Activated CD4-positive, alpha-beta memory T cell treated with anti-CD3 and anti-CD28 coated beads, Interleukin-2, amount 10 ng/mL, durations not matched to agents 7 days and 5 days (primary cell): ENCODE data around the gene IGSF9B. TPM values are rescaled to one million over a fixed set of nuclear protein-coding genes. Genes with fewer than 3 reads are reported as not detected.

ENCODE experiments used
- CTCF ChIA-PET: fragments of 350-600 bp; sonication (Branson Sonifier 250); formaldehyde crosslinking; loops from one replicate; lab custom pipeline; 2021; ENCODE audit warnings: antibody characterized with exemption, inconsistent platforms; lab: Charles Lee
- POLR2A ChIA-PET: fragments of 350-600 bp; sonication (Branson Sonifier 250); formaldehyde crosslinking; loops from one replicate; lab custom pipeline; 2021; ENCODE audit warnings: antibody characterized with exemption; lab: Charles Lee
- DNase-seq: peaks from one replicate; pipeline ENCODE4 v3.0.0-alpha.2; 2020
- H3K27ac Mint-ChIP-seq: one replicate; pipeline ENCODE4 v1.8.0; 2021; ENCODE audit warnings: mild to moderate bottlenecking, mixed read lengths
- H3K27me3 Mint-ChIP-seq: one replicate; pipeline ENCODE4 v1.8.0; 2021; ENCODE audit warnings: mixed read lengths
- H3K36me3 Mint-ChIP-seq: one replicate; pipeline ENCODE4 v1.8.0; 2021; ENCODE audit warnings: low read depth, mixed read lengths
- H3K4me1 Mint-ChIP-seq: one replicate; pipeline ENCODE4 v1.8.0; 2021; ENCODE audit warnings: mixed read lengths
- H3K4me3 Mint-ChIP-seq: one replicate; pipeline ENCODE4 v1.8.0; 2021; ENCODE audit warnings: mild to moderate bottlenecking, mixed read lengths
- H3K9me3 Mint-ChIP-seq: one replicate; pipeline ENCODE4 v1.8.0; 2021; ENCODE audit warnings: mixed read lengths
- total RNA-seq, 2 experiments: library from RNA; stranded (reverse); gene quantifications; one replicate each; pipeline ENCODE4 v1.2.3, GENCODE V29; 2021

The IGSF9B gene
- total RNA-seq, 2 experiments from 2014 or later = 66.2 to 70.8 TPM

DNA sequence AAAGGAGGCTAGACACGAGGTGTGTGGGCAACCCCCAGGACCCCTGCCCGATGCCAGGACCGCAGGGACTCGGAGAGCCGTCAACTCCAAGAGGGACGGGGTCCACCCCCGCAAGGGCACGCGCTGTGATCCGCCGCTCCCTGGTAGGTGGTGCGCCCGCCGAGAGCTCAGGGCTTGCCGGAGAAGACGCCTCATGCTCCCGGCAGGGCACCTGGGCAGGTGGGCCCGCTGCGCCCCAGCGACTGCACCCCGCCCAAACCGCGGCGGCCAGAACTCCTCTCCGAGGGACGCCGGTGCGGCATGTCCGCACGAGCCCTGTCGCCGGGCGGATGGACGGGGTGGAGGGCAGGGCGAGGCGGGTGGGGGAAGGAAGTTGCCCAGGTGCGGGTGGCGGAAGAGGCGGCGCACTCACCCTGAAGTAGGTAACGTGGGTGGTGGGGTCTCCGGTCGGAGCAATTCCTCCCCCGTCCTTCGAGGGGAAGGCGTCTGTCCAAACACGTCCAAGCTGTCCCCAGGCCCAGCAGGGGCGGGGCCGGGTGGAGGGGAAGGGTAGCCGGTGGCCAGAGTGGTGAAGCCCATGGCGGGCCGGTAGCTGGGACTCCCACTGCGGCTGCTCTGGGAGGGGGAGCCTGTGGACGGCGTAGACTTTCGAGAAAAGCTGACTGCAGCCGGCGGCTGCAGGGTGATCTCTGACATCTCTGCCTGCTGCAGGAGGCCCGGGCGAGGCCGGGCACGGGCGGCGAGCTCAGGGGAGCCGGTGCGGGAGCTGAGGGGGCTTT, 37.2 kb downstream of the IGSF9B start:
- H3K27me3 Mint-ChIP-seq = no peaks in the 10 kb centered on the region
- DNase-seq = no peak
- no peaks in the 10 kb centered on the region for H3K9me3 Mint-ChIP-seq
- H3K36me3 Mint-ChIP-seq = peaks cover 38% of the 10 kb centered on the region
- H3K27ac Mint-ChIP-seq = no peak overlapping the region
- POLR2A ChIA-PET = no interaction called here
- no peak overlapping the region for H3K4me3 Mint-ChIP-seq
- peaks cover 12% of the 10 kb centered on the region for H3K4me1 Mint-ChIP-seq
- CTCF ChIA-PET = no interaction called here

DNA sequence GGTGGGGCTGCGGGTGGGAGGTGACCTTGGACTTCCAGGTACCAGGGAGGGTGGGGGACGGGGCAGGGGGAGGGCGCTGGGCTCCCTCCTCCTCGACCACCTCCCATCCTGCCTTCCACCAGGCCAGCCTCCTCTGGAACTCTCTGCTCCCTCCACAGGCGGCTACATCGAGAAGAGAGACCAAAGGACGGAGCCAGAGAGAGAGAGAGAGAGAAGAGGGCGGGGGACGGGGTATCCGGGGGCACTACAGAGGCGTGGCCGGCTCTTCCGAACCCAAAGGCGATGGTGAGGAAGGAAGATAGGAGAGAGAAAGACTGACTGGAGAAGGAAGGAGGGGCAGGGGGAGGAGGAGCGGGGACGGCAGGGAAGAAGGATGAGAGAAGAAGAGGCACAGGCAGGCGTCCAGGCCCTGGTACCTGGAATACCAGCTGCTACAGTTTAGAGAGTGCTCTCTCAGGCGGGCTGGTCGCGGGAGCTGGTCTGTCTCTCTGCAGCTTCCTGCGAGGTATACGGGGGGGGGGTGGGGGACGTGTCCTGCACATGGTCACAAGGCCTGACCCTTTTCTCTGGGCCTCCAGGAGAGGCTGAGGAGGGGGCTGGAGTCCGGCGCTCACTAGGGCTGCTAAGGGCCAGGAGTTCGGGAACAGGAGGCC, 38.0 kb downstream of the IGSF9B start:
- Mint-ChIP-seq H3K27ac (no peak overlapping the region), H3K36me3 (peaks cover 33% of the 10 kb centered on the region), H3K4me3 (peak overlapping the region; percentile 43), H3K4me1 (peaks cover 12% of the 10 kb centered on the region), H3K9me3 (no peaks in the 10 kb centered on the region), H3K27me3 (no peaks in the 10 kb centered on the region)
- POLR2A ChIA-PET = interaction anchor here (1.3 kb wide), 1 partner anchor 29 kb away, joined by 3 read pairs; no protein-coding TSS in a partner anchor
- no peak for DNase-seq
- CTCF ChIA-PET = interaction anchor here (0.7 to 1.8 kb wide), 2 partner anchors 9 to 131 kb away, joined by 3 to 5 read pairs; no protein-coding TSS in a partner anchor

DNA sequence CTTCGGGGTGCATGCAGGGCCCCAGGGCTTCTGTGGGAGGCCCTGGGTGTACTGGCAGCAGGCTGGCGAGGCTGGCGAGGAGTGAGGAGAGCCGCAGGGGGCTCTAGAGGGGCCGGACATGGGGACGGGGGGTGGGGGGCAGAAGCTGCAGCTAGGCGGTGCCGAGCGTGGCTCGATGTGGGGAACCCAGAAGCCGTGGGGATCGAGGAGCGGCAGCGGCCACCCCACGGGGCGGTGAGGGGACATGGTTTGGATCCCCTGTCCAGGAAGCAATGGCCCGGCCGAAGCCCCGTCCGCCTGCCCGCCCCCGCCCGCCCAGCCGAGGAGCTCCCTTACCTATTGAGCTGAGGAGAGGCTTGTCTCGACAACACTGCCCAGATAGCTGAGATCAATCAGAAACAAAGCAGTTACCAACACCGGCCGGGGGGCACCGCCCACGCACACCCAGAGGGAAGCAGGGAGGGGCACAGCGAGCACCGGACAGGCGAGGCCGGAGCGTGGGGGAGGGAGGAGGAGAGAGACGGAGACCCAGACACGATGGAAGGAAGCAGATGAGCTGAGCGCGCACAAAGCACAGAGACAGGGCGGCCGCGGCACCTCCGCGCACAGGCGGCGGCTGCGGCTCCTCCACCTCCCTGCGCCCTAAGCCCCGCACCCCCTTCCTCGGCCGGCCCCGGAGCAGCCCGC, 38.7 kb downstream of the IGSF9B start:
- Mint-ChIP-seq H3K27ac (no peak overlapping the region), H3K9me3 (no peaks in the 10 kb centered on the region), H3K4me3 (no peak overlapping the region), H3K27me3 (no peaks in the 10 kb centered on the region), H3K36me3 (peaks cover 34% of the 10 kb centered on the region), H3K4me1 (peaks cover 12% of the 10 kb centered on the region)
- ChIA-PET CTCF (interaction anchor here (0.7 to 1.8 kb wide), 2 partner anchors 10 to 132 kb away, joined by 3 to 5 read pairs; no protein-coding TSS in a partner anchor), POLR2A (interaction anchor here (1.3 to 1.4 kb wide), 2 partner anchors 13 to 30 kb away, joined by 3 read pairs; no protein-coding TSS in a partner anchor)
- no peak for DNase-seq

GRCh38 chr11:133916784-133917440, 39.9 kb downstream of the IGSF9B start:
- CTCF ChIA-PET = interaction anchor here (1.8 to 3.4 kb wide), 2 partner anchors 11 kb away, joined by 5 to 9 read pairs; no protein-coding TSS in a partner anchor
- Mint-ChIP-seq H3K36me3 (peaks cover 32% of the 10 kb centered on the region), H3K27me3 (no peaks in the 10 kb centered on the region), H3K27ac (no peak overlapping the region), H3K4me3 (no peak overlapping the region), H3K4me1 (peaks cover 12% of the 10 kb centered on the region), H3K9me3 (no peaks in the 10 kb centered on the region)
- DNase-seq = no peak
- POLR2A ChIA-PET = interaction anchor here (1.4 kb wide), 1 partner anchor 12 kb away, joined by 3 read pairs; no protein-coding TSS in a partner anchor

- DNase-seq = no peak
- no peak overlapping the region for H3K27ac Mint-ChIP-seq
- ChIA-PET POLR2A (no interaction called here), CTCF (interaction anchor here (3.4 kb wide), 1 partner anchor 14 kb away, joined by 9 read pairs; no protein-coding TSS in a partner anchor)
- peaks cover 45% of the 10 kb centered on the region for H3K36me3 Mint-ChIP-seq
- no peak overlapping the region for H3K4me3 Mint-ChIP-seq
- H3K27me3 Mint-ChIP-seq = no peaks in the 10 kb centered on the region
- H3K9me3 Mint-ChIP-seq = no peaks in the 10 kb centered on the region
- peaks cover 8% of the 10 kb centered on the region for H3K4me1 Mint-ChIP-seq
Observed at GRCh38 chr11:133913761-133914160, 43.0 kb downstream of the IGSF9B start.

GRCh38 chr11:133911171-133911570, 45.6 kb downstream of the IGSF9B start:
- H3K4me3 Mint-ChIP-seq = no peak overlapping the region
- no peaks in the 10 kb centered on the region for H3K9me3 Mint-ChIP-seq
- no peak overlapping the region for H3K27ac Mint-ChIP-seq
- H3K4me1 Mint-ChIP-seq = no peaks in the 10 kb centered on the region
- ChIA-PET POLR2A (no interaction called here), CTCF (no interaction called here)
- no peak for DNase-seq
- peaks cover 49% of the 10 kb centered on the region for H3K36me3 Mint-ChIP-seq
- no peaks in the 10 kb centered on the region for H3K27me3 Mint-ChIP-seq

GRCh38 chr11:133910101-133910500, 46.7 kb downstream of the IGSF9B start:
- Mint-ChIP-seq H3K9me3 (no peaks in the 10 kb centered on the region), H3K4me3 (no peak overlapping the region), H3K27ac (no peak overlapping the region), H3K27me3 (no peaks in the 10 kb centered on the region), H3K4me1 (no peaks in the 10 kb centered on the region), H3K36me3 (peaks cover 54% of the 10 kb centered on the region)
- POLR2A ChIA-PET = no interaction called here
- no peak for DNase-seq
- CTCF ChIA-PET = no interaction called here

DNA sequence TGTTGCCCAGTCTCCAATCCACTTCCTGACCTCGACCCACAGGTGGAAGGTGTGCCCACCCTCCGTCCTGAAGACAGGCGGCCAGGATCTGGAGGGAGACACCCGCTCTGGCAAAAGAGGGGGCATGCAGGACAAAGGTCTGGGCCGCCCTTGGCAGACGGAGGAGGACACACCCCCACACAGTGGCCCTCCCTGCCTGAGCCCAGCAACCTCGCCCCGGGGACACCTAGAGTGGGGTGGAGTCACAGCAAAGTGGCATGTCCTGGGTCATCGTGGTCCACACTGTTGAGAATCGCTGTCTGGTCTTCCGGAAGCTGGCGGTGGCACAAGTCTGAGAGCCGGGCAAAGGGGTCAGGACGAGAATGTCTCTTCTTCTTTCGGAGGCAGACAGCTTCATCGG, 47.9 kb downstream of the IGSF9B start:
- Mint-ChIP-seq H3K27ac (no peak overlapping the region), H3K4me3 (no peak overlapping the region), H3K27me3 (no peaks in the 10 kb centered on the region), H3K9me3 (no peaks in the 10 kb centered on the region), H3K36me3 (peaks cover 62% of the 10 kb centered on the region), H3K4me1 (no peaks in the 10 kb centered on the region)
- ChIA-PET POLR2A (no interaction called here), CTCF (no interaction called here)
- DNase-seq = no peak

DNA sequence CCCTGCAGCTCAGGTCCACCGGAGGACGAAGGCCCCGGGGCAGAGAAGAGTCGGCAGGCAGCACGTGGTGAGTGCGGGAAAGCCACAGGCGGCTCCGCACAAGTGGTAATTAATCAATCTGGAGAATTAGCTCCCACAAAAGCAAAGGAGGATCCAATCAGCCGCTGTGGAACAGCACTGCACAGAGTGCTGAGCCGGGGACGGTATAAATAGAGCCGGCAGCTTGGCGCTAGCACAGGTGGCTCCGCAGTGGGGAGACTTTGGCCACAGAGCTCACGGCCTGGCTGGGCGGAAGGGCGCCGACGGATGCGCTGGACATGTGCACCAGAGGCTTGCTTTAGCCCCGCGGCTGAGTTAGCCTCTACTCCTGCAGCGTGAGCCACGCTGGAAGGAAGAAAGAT, 48.9 kb downstream of the IGSF9B start:
- no peak for DNase-seq
- Mint-ChIP-seq H3K36me3 (peaks cover 66% of the 10 kb centered on the region), H3K9me3 (no peaks in the 10 kb centered on the region), H3K27me3 (no peaks in the 10 kb centered on the region), H3K27ac (no peak overlapping the region), H3K4me1 (no peaks in the 10 kb centered on the region), H3K4me3 (no peak overlapping the region)
- POLR2A ChIA-PET = no interaction called here
- CTCF ChIA-PET = interaction anchor here (1.0 kb wide), 1 partner anchor 142 kb away, joined by 3 read pairs; no protein-coding TSS in a partner anchor

DNA sequence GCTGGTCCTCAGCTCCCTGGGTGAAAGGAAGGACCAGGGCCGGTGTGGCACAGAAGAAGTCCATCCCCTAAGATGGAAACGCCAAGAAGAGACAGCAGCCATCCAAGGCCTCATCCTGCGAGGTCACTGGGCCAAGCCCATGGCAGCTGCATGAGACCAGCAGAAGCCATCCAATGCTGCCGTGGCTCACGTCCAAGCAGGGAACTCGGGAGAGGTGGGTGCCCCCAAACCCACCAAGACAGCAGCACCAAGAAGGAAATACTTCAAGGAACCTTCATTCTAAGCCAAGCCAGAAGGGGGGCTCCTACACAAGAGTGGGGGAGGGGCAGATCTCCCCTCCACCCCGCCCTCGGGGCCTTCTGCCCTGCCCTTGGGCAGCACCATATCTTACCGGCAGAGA, 49.6 kb downstream of the IGSF9B start:
- no peak overlapping the region for H3K4me3 Mint-ChIP-seq

GRCh38 chr11:133906746-133907145, 50.0 kb downstream of the IGSF9B start:
- ChIA-PET CTCF (no interaction called here), POLR2A (interaction anchor here (1.2 kb wide), 1 partner anchor 17 kb away, joined by 3 read pairs; no protein-coding TSS in a partner anchor)
- Mint-ChIP-seq H3K9me3 (no peaks in the 10 kb centered on the region), H3K4me1 (no peaks in the 10 kb centered on the region), H3K36me3 (peaks cover 61% of the 10 kb centered on the region), H3K27ac (no peak overlapping the region), H3K4me3 (no peak overlapping the region), H3K27me3 (no peaks in the 10 kb centered on the region)
- DNase-seq = no peak

More for the DNA sequence above, 49.6 kb downstream of the IGSF9B start:
- Mint-ChIP-seq H3K9me3 (no peaks in the 10 kb centered on the region), H3K27ac (no peak overlapping the region), H3K4me1 (no peaks in the 10 kb centered on the region), H3K27me3 (no peaks in the 10 kb centered on the region), H3K36me3 (peaks cover 65% of the 10 kb centered on the region)
- CTCF ChIA-PET = interaction anchor here (1.0 kb wide), 1 partner anchor 143 kb away, joined by 3 read pairs; no protein-coding TSS in a partner anchor
- POLR2A ChIA-PET = interaction anchor here (1.2 kb wide), 1 partner anchor 16 kb away, joined by 3 read pairs; no protein-coding TSS in a partner anchor
- no peak for DNase-seq

DNA sequence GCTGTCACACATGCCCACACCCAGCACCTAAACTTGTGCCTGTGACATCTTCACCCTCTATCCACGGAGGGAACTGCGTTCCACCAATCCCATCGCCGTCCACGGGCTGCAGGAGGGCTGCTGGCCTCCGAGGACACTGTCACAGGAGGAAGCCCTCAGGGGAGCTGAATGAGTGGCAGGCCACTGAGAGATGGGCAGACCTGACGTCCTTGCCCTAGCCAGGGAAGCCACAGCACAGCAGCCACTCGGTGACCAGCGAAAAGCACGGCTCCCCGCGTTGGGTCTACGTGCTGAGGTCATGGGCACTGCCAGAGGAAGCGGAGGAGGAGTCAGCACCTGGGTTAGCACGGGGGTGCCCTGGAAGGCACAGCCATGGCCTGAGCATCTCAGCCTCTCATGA, 50.5 kb downstream of the IGSF9B start:
- Mint-ChIP-seq H3K36me3 (peaks cover 57% of the 10 kb centered on the region), H3K4me1 (no peaks in the 10 kb centered on the region), H3K27ac (no peak overlapping the region), H3K27me3 (no peaks in the 10 kb centered on the region), H3K4me3 (no peak overlapping the region), H3K9me3 (no peaks in the 10 kb centered on the region)
- POLR2A ChIA-PET = interaction anchor here (1.2 kb wide), 1 partner anchor 17 kb away, joined by 3 read pairs; no protein-coding TSS in a partner anchor
- CTCF ChIA-PET = no interaction called here
- no peak for DNase-seq
